ENCODE data around the gene TPRN.

DNA sequence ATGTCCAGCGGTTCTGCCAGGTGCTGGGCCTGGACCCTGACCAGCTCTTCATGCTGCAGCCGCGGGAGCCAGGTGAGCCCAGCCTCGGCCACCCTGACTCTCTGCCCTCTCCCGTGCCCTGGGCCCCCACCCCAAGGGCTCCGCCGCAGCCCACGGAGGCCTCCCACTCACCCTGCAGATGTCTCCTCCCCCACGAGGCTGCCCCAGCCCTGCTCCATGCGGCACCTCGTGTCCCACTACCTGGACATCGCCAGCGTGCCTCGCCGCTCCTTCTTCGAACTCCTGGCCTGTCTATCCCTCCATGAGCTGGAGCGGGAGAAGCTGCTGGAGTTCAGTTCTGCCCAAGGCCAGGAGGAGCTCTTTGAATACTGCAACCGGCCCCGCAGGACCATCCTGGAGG, 14.1 kb upstream of the TPRN start:
- TF ChIP-seq, protein P1, sequence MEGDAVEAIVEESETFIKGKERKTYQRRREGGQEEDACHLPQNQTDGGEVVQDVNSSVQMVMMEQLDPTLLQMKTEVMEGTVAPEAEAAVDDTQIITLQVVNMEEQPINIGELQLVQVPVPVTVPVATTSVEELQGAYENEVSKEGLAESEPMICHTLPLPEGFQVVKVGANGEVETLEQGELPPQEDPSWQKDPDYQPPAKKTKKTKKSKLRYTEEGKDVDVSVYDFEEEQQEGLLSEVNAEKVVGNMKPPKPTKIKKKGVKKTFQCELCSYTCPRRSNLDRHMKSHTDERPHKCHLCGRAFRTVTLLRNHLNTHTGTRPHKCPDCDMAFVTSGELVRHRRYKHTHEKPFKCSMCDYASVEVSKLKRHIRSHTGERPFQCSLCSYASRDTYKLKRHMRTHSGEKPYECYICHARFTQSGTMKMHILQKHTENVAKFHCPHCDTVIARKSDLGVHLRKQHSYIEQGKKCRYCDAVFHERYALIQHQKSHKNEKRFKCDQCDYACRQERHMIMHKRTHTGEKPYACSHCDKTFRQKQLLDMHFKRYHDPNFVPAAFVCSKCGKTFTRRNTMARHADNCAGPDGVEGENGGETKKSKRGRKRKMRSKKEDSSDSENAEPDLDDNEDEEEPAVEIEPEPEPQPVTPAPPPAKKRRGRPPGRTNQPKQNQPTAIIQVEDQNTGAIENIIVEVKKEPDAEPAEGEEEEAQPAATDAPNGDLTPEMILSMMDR (IDR thresholded peaks at IDR 0.05), result no peak
- no peak for TF ChIP-seq EP300 (IDR thresholded peaks at IDR 0.05)
